Activated T-cell treated with anti-CD3 and anti-CD28 coated beads for 4 hours (primary cell): ENCODE data around the gene SNTG2.

ENCODE experiments used
- DNase-seq: peaks from one replicate; pipeline ENCODE4 v3.0.0-alpha.2; 2020

The SNTG2 gene

GRCh38 chr2:1010415-1010930 is 59.8 kb downstream of the SNTG2 start:
- DNase-seq: no peak

GRCh38 chr2:1011006-1011405 is 60.4 kb downstream of the SNTG2 start:
- DNase-seq: no peak

- no peak for DNase-seq
Measured at GRCh38 chr2:1011985-1012384, 61.3 kb downstream of the SNTG2 start.

- no peak for DNase-seq
Measured at GRCh38 chr2:1014802-1015201, 64.2 kb downstream of the SNTG2 start.

- no peak for DNase-seq
Measured at GRCh38 chr2:1016500-1016899, 65.9 kb downstream of the SNTG2 start.

GRCh38 chr2:1017827-1018226 is 67.2 kb downstream of the SNTG2 start:
- no peak for DNase-seq

- no peak for DNase-seq
Measured at GRCh38 chr2:1020206-1020605, 69.6 kb downstream of the SNTG2 start.

GRCh38 chr2:1022178-1022577 is 71.5 kb downstream of the SNTG2 start:
- no peak for DNase-seq

GRCh38 chr2:1024981-1025380 is 74.3 kb downstream of the SNTG2 start:
- DNase-seq: no peak

GRCh38 chr2:1026141-1026540 is 75.5 kb downstream of the SNTG2 start:
- DNase-seq: no peak

GRCh38 chr2:1028831-1029230 is 78.2 kb downstream of the SNTG2 start:
- DNase-seq: no peak

- DNase-seq: no peak
Measured at GRCh38 chr2:1032030-1032429, 81.4 kb downstream of the SNTG2 start.

- no peak for DNase-seq
Measured at GRCh38 chr2:1033069-1033468, 82.4 kb downstream of the SNTG2 start.

GRCh38 chr2:1037066-1037465 is 86.4 kb downstream of the SNTG2 start:
- no peak for DNase-seq

- no peak for DNase-seq
Measured at GRCh38 chr2:1039549-1039948, 88.9 kb downstream of the SNTG2 start.

GRCh38 chr2:1041012-1041805 is 90.6 kb downstream of the SNTG2 start:
- DNase-seq: no peak

GRCh38 chr2:1045109-1045508 is 94.5 kb downstream of the SNTG2 start:
- DNase-seq: no peak

- no peak for DNase-seq
Measured at GRCh38 chr2:1046067-1046466, 95.4 kb downstream of the SNTG2 start.

GRCh38 chr2:1047485-1047884 is 96.8 kb downstream of the SNTG2 start:
- DNase-seq: no peak

GRCh38 chr2:1049691-1050090 is 99.0 kb downstream of the SNTG2 start:
- no peak for DNase-seq

- DNase-seq: no peak
Measured at GRCh38 chr2:1051075-1051474, 100.4 kb downstream of the SNTG2 start.

- DNase-seq: no peak
Measured at GRCh38 chr2:1052771-1053191, 102.1 kb downstream of the SNTG2 start.

GRCh38 chr2:1053786-1054185 is 103.1 kb downstream of the SNTG2 start:
- DNase-seq: no peak

GRCh38 chr2:1054399-1054798 is 103.8 kb downstream of the SNTG2 start:
- no peak for DNase-seq

- no peak for DNase-seq
Measured at GRCh38 chr2:1055014-1055595, 104.5 kb downstream of the SNTG2 start.
